Measurements from ENCODE around the gene EVA1B.

EVA1B gene, protein sequence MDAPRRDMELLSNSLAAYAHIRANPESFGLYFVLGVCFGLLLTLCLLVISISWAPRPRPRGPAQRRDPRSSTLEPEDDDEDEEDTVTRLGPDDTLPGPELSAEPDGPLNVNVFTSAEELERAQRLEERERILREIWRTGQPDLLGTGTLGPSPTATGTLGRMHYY

DNA sequence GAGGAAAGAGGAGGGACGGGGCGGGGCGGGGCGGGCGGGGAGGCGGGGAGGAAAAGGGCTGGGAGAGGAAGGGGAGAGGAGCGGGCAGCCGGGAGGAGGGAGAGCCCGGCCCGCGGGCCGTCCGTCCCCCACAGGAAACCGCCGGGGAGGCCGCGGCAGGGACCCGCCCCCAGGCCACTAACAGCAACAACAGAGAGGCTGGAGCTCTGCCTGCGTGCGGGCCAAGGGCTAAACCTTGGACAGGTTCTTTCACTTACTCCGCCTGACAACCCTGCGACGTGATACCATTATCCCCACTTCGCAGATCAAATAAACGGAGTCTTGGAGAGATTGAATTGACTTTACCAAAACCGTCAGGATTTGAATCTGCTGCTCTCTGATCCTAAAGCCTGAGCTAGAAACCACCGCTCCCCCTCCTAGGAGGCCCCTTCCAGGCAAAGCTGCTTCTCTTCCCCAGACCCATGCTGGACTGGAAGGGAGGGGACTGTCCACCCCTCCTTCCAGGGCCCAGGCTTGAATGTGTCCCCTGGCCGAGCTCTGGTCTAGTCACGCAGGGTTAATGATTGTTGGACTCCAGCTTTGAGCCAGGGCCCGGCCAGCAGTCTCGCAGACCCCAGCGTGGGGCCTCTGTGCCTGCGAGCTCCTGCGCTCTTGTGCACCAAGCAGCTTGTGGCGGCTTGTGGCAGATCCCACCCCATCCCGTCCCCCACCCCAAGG is at the start of gene EVA1B:
TSS of gene EVA1B (minus strand) at position 10 of the 717 bp plus-strand sequence. CDS start 608 bp downstream, outside the sequence.
- DNase-seq = peak; percentile 49

DNA sequence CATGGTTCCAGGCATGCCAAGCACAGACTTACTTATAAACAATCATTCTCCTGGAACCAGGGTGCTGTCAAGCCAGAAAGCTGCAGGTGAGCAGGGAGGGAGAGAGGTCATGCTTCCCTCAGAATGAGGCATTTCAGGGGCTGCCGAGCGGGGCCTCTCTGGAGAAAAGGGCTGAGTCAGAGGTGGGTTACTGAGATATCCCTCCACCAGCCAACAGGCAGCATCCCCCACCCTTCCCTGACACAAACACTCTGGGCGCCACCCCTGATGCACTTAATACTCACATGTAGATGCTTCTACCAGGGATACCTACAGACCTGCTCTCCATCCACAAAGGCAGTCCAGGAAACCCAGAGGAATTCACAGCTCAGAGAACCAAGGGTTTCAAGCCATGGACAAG is 49.2 kb upstream of the EVA1B start:
- DNase-seq = no peak

DNA sequence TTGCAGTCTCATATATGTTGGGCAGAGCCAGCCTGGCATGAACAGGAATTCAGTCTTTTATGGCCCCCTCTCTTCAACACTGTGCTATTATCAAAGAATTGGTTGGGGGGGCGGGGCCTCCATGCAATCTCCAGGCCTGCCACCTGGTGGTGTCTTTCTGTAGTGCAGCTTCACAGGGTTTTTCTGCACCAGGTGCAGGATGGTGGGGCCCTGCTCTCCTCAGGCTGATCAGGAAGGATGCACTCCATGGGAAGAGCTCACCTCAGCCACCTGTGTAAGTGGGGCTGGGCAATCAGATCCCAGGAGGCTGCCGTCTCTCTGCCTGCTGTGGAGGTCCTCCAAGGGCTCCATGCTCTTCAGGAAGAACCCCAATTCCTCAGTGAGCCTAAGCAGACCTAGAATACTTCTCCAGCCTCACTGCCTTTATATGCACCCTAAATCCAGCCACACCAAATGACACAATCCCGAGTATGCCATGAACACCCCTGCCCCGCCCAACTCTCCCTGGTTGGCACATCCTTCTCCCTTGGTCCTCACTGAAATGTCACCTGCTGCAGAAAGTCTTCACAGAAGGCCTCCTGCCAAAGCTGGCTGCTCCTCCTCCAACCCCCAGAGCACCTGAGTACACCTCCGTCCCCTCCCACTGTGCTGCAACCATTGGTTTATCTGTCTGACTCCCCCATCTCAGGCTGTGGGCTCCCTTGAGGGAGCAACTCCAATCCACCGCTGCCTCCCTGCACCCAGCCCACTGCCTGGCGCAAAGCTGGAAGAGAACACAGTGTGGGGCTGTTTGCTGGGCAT is 45.8 kb upstream of the EVA1B start:
- peak; percentile 84 for DNase-seq

DNA sequence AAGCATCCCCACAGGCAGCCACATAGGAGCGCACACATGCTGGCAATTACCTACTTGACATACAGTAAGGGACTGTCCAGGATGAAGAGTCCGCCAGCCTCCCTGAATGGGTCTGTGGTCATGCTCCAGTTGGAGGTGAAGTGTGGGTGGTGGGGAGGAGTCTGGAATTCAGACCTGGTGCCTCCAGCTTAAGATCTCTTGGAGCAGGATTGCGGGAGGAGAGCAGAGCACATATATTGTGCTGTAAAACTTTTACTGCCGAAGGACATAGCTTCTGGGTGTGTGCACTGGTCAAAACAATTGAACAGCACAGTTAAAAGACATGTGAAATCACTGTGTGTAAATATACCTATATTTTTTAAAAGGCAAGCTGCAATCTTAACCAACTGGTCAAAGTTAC is 44.4 kb upstream of the EVA1B start:
- no peak for DNase-seq

DNA sequence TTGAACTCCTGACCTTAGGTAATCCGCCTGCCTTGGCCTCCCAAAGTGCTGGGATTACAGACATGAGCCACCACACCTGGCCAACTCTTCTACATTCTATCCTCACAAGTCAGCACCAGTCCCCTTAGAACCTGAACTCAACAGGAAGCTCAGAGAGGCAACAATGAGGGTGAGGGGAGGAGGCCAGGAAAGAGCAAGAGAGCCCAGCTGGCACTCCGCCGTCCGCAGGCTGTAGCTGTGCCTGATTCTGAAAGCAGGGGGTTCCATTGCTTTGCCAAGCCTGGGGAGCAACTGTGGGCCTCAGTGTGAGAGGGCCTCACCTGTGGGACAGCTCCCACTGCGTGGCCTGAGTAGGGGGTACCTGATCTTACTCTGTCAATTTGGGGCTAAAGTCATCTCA is 43.6 kb upstream of the EVA1B start:
- DNase-seq = peak; percentile 48

DNA sequence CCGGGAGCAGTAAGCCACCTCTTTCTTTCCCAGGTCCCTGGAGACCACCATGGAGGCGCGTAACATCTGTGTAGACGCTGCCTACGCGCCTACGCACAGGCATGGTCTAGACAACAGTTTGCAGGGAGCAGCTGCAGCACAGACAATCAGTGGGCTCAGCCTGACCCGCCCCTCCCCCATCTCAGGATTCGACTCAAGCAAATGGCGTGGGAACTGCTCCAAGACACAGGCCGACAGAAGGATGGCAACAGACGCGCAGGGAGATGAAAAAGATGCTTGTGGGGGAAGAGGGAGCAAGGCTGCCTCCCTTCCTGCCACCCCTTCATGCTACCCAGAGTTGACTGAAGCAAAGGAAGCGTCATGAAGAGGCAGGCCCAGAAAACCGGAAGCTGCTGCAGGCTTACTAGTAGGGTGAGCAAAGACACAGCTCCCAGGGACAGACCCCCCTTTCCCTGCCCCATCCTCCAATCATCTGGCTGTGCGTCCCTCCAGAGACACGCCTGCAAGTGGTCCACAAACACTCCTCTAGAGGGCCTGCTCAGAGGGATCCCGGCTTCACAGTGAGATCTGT is 42.7 kb upstream of the EVA1B start:
- peak; percentile 66 for DNase-seq

DNA sequence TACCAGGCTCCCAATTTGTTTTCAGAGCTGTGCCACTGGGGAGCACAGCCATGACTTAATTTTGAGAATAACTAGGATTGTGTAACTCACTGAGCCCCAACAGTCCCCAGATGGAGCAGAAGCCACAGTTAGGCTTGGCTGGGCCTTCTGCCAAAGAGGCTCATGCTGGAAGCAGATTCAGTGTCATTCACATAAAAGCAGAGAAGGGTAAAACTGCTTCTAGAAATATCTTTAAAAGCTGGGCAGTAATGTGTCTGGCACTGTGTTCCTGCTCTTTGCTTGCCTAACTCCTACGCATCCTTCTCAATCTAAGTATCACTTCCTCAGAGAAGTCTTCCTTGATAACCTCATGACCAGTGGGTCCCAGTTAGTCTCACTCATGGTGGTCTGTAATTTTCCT is 41.9 kb upstream of the EVA1B start:
- no peak for DNase-seq

DNA sequence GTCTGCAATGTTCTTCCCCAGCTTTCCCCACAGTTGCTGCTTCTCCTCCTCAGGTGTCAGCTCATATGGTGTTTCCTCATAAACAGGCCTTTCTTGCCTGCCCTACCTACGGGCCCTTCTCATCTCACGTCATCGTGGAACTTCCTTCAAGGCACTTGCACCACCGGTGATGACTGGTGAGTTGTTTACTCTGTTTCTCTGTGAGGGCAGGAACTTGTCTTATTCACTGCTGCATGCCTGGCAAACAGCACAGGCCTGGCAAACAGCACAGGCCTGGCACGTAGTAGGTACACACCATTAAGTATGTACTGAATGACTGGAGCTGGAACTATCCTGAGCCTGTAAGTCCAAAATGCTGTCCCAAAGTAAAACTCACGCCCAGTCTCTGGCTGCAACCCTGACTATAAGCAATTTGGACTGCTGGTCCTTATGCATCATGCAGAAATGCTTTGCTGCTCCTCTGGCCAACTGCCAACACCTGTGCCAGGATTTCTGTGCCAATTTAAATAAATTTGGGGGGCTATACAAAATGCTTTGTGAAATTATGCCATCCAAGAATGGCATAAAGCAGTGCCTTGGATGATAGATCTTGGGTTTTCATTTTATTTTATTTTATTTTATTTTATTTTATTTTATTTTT is 36.6 kb upstream of the EVA1B start:
- DNase-seq = peak; percentile 44

DNA sequence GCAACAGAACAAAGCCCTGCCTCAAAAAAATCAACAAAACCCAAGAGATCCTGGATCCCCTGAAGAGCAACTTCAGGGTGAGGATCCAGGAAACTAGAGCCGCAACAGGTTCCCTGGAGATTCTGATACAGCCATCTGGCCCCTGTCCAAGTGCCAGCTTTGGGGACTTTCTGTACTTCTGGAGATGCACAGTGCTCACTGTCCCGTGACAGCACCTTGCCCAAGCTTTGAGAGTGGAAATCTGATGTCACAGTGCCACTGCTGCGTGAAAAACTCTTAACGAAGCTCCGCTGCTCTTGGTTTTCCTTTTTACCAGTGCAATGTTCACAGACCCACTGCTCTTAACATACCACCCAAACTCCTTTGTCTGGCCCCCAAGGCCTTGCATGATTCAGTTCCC is 35.9 kb upstream of the EVA1B start:
- DNase-seq = no peak

DNA sequence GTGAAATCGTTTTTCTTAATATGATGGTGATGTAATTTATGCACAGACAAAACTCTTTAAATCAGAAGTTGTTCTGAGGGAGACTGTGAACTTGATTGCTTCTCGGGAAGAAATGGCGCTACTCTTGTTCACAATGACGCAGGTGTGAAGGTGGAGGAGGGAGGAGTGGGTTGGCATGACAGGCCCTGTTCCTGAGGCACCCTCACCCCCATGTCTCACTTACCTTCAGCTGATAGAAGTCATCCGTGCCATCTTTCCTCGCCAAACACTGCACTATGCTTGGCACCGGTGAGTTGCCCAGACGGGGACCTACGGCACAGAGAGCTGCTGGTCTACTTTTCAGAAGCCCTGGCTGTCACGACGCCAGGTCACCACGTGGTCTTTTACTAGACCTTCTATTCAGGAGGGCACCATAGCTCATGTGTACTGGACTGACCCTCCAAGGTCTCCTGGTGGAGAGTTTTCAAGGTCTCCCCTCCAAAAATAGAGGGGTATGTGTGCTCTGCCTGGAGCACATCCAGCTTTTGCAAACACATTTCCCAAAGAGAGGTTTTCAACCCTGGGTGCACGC is 35.2 kb upstream of the EVA1B start:
- DNase-seq = no peak

DNA sequence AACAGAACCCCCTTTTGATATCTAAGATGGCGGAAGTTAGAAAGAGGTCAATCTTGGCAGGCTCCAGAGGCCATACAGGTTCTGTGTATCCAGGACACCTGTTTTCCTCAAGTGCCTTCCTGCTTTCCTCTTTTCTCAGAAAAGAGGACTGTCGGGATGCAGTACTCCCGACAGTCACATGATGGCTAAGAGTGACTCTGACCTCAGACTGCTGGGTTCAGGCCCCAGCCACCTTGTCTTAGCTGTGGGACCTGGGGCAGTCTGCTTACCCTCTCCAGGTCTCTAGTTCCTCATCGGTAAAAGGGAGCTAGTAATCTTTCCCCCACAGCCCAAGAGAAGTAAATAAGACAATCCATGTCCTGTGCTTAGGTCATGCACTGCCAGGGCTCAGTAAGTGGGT is 32.4 kb upstream of the EVA1B start:
- DNase-seq = no peak

DNA sequence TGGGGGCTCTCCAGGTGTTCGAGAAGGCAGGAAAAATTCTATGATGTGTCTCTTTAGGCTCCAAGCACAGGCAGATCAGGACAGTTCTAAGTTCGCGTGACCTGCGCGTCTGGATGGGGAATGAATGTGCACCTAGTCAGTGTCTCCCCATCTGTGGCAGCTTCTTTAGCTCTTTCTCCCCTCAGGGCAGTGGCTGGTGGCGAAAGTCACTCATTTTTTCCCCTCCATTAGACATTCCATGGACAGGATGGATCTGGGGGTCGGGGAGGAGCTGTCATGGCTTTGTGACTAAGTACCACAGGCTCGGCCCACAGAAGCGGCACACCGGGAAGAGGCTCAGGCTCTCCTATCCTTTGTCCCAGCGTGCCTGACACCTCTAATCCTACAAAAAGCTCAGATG is 31.0 kb upstream of the EVA1B start:
- no peak for DNase-seq

DNA sequence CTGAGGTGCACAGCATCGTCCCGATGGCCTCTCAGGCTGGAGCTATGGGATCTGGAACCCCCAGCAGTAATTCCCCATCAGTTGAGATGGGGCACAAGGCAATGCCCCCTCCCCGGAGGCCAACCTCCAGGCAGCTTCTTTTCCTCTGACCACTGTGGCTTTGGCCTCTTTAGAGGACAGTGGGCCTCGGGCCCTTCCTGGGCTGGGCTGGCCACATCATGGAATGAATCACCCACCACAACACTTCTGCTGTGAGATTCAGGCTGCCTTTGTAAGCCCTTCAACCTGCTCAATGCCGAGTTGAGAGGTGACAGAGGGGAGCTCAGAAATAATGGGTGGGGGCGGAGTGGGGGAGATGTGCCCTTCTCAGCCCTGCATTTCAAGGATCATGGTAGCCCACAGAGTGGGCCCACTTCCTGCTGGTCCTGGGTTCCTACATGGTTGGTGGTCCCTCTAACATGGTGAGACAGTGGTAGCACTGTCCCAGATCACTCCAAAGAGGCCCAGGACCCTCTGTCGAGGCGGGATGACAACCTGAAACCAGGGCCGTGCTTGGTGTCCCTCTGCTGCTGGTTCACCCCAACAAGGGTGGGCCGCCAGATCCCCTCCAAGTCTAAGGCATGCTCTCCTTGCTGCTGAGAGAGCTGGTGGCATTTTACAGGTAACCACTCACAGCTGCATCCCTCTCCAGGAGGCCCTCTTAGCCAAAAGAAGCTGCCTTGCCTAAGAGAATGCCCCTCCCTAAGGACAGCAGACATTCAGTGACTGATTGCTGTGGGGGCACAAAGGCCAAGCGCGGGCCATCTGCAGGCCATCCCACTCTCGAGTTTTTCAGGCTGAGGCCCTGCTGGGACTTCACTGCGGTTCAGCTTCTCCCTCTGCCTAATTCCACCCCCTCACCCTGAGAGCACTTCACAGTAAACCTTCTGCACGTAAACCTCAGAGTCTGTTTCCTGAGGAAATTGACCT is 29.7 kb upstream of the EVA1B start:
- no peak for DNase-seq

DNA sequence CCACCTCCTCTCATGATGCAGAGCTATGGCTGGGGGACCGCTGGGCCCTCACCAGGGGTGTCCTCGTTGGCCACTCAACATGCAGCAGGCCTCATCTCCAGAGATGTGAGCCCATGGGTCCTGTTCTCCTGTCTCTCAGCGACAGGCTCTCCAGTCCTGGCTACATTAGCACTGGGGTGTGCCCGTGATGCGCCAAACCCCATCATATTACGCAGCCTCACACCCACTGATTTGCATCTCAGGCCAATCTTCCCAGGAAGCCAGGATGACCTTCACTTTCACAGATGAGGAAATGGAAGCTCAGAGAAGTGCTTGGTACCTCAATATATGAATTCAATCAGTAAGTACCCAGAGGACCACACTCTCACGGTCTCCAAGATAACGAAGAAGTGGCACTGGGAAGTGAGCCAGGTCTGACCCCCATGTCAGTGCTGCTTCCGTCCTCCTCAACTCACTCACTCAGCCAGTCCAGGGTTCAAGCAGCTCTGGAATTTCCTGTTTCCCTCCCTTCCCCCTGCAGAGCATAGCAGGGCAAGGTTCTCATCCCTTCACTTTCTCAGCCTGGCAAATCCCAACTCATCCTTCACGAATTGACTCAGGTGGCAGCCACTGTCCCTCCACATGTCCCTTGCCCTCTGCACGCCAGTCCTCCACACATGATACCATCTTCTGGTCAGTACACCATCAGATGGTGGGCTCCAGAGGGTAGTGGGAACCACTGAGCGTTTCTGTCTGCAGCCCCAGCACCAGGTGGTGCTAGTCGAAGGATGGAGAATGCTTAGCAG is 28.9 kb upstream of the EVA1B start:
- DNase-seq = no peak

DNA sequence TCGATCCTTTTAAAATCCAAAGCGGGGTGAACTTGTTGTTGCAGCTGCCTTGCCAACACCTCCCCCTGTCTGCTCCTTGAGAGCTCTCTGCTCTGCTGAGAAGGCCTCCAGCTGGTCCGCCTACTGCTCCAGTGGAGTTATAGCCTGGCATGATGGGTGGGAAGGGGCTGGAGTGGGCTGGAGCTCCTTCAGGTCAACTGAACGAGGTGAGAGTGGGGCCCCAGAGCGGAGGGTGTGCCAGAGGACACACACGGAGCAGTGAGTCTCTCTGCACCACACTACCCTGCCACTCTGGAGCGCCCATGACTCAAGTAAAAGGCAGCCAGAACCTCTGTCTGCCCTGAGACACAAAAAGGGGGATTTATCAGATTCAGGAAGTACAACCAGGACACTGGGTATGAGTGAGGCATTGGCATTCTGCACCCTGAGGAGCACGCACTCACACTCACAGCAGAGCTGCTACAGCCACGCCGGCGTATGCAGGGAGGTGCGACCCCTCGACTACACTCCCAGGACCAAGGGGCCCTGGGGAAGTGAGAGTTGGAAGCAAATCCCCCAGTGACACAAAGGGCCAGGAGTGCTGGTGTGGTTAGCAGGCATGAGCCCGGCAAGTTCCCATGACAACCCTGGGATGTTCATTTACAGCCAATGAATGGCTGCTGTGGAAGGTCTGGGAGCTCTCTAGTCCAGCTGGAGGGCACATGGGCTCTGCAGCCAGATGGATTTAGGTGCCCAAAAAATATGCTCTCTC is 28.0 kb upstream of the EVA1B start:
- no peak for DNase-seq

DNA sequence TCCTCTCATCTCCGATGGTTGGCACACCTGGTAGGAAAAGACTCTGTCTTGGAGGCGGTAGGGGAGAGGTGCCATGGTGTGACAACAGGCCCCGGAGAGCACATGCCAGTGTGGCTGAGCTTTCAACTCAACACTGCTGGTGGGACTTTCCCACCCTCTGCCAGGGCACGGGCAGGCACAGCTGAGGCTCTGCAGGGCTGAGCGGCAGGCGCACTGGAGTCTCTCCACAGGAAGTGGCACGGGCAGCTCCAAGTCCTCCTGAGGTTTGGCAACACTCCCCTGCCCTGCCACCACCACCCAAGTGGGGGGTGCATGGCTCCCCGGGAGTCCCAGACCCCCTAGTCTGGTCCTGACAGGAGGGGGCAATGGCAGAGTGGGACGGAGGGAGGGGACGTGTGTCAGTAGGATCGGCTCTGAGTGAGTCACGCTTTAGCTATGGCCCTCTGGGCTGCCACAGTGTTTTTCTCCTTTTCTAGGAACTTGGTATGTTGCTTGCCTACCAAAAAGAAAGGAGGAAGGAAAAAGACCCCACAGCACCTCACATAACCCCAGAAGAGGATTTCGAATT is 27.3 kb upstream of the EVA1B start:
- peak; percentile 63 for DNase-seq

DNA sequence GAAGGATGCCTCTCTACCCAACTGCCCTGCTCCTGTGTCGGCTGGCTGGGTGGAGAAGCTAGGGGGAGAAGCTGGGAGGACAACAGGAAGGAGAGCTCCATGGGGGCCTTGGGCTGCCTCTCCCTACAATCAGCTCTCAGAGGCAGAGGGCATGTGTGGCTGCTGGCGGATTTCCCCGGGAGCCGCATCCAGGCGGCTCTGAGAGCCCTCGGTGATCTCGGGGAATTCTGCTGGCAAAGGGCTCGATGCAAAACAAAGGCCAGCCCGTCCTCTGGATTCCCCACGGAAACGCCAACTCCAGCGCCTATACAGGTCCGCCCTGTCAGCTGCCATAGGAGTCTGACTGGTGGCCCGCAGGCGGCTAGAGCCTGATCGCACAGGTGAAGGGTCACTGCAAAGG is 26.4 kb upstream of the EVA1B start:
- DNase-seq = no peak

DNA sequence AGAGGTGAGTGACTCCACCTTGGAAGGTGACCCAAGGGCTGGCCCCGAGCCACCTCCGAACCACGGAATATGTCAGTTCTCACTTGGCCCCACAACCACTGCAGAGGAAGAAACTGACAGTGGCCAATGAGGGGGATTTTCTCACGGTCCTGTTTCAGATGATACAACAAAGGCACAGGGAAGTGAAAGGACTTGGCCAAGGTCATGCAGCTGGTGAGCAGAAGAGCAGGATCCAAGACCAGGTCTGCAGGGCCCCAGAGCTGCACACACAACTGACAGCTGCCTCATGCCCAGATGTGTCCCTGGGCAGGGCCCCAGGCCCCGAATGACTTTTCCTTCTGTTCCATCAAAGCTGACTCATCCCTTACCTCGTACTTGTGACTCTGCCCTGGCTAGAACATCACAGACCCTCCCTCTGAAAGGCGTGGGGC is 25.8 kb upstream of the EVA1B start:
- no peak for DNase-seq

DNA sequence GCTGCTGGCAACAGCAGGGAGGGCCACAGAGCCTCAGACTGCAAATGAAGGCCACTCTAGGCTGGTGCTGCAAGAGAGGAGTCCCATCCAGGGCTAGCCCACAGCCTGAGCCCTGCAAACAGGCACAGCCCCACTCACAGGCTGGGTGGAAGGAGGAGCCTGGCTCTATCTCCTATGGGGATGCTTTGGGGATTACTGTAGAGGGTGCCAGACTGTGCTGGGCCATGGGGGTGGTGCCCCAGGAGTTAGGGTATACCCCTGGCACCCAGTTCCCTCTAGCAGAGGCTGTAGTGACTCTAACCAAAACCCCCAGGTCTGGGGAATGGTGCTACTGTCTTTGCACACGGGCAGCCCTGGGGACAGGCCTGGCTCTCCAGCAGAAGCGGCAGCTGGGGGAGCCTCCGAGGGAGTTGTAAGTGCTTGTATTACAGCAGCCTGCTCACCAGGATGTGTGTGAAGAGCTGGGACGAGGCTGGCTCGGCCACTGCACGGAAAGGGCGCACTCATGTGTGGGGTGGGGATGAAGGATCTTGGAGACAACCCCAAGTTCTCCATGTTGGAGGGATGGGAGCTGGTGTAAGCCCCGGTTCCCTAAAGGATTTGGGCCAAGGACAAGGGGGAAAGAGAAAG is 23.4 kb upstream of the EVA1B start:
- DNase-seq = no peak
